Body of pancreas (tissue), 4 donors: Measurements from ENCODE around the gene ARMC12.

ENCODE experiments used
- POLR2A ChIP-seq, 3 donors: fragments of 450-650 bp; IDR thresholded peaks; one replicate each; pipeline ENCODE4 v1.6.1; 2016; ENCODE audit warnings: antibody characterized with exemption in 3 of 3, mild to moderate bottlenecking in 2 of 3
- TF ChIP-seq, protein P1 (sequence below), 7 experiments: fragments of 450-650 bp in 4 of 7; fragments of 200-600 bp in 3 of 7; sonication (generic) in 3 of 7; IDR thresholded peaks; one replicate each; pipeline ENCODE4 v1.5.1; 2016 to 2019; ENCODE audit warnings: antibody characterized with exemption in 7 of 7

DNA sequence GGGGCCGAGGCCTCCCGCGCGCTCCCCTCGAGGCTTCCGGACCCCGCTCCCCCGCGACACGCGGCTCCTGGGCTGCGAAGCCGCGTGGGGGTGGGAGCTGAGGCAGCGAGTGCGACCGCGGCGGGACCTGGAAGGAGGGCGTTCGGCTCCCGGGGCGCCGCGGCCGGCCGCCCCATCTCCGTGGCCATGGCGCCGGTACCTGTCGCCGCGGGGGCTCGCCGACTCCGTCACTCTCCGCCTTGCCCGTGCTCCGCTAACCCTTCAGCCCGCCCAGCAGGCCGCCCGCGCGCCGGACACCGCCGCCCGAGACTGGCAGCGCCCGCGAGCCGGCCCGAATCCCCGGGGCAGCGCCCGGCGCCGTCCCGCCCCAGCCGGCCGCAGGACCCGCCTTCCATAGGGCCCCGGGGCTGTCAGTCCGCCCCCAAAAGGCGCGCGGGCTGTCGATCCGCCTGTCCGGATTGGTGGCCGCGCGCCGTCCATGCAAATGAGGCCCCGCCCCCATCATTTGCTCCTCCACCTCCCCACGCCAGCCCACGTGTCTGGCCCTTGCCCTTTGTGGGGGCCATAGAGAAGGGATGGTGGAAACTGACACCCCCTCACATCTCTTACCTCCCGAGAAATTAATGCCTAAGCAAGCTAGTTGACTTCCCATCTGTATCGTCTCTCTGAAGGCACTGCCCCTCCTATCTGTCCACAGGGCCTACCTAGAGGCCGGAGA lies 48.1 kb upstream of the ARMC12 start, which contains the start of gene FKBP5:
- TF ChIP-seq, protein P1, sequence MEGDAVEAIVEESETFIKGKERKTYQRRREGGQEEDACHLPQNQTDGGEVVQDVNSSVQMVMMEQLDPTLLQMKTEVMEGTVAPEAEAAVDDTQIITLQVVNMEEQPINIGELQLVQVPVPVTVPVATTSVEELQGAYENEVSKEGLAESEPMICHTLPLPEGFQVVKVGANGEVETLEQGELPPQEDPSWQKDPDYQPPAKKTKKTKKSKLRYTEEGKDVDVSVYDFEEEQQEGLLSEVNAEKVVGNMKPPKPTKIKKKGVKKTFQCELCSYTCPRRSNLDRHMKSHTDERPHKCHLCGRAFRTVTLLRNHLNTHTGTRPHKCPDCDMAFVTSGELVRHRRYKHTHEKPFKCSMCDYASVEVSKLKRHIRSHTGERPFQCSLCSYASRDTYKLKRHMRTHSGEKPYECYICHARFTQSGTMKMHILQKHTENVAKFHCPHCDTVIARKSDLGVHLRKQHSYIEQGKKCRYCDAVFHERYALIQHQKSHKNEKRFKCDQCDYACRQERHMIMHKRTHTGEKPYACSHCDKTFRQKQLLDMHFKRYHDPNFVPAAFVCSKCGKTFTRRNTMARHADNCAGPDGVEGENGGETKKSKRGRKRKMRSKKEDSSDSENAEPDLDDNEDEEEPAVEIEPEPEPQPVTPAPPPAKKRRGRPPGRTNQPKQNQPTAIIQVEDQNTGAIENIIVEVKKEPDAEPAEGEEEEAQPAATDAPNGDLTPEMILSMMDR (IDR thresholded peaks at IDR 0.05), result peak in 2 of 7 experiments; percentile 8 to 12
- TF ChIP-seq POLR2A (IDR thresholded peaks at IDR 0.05), result peak; percentile 63 to 95 (median 80)
